GM19328 (cell line): ENCODE data around the gene AP5B1.
"Not testable (repeated sequence)": the region's sequence is repeated elsewhere in the genome, so short reads cannot be mapped to it uniquely, and the experiment has no call there.

Experiments used
- ATAC-seq: cut with Tn5 transposase; IDR thresholded peaks from one replicate; pipeline ENCODE4 v1.9.1; 2021; ENCODE audit warnings: mild to moderate bottlenecking, moderate library complexity; ENCODE audit not compliant: unreplicated experiment

Gene AP5B1

DNA sequence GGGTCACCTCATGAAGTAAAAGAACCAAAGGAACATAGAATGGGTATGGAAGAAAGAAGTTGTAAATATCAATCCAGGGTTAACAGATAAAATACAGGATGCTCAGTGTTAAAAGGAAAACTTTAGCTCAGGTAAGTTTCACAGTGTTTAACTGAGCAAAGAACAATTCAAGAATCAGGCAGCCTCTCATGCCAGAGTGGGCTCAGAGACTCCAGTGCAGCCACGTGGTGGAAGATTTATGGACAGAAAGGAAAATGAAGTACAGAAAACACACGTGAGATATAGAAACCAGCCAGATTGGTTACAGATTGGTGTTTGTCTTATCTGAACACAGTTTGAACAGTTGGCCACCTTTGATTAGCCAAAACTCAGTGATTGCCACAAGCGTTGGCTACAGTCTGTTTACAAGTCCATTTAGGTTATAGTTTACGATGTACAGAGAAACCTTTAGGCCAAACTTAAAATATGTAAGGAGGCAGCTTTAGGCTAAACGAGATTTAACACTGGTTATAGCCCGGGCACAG lies 9.1 kb downstream of the AP5B1 start:
- no peak for ATAC-seq

GRCh38 chr11:65770951-65771567 lies 9.7 kb downstream of the AP5B1 start:
- no peak for ATAC-seq

- ATAC-seq = not testable (repeated sequence)
These were observed 13.0 kb downstream of the AP5B1 start for GRCh38 chr11:65767806-65768205.

GRCh38 chr11:65767406-65767805 lies 13.4 kb downstream of the AP5B1 start:
- ATAC-seq = no peak

GRCh38 chr11:65766535-65766934 lies 14.2 kb downstream of the AP5B1 start:
- no peak for ATAC-seq

- ATAC-seq = no peak
These were observed 16.3 kb downstream of the AP5B1 start for GRCh38 chr11:65764434-65764833.

GRCh38 chr11:65762816-65763215 lies 18.0 kb downstream of the AP5B1 start:
- not testable (repeated sequence) for ATAC-seq

DNA sequence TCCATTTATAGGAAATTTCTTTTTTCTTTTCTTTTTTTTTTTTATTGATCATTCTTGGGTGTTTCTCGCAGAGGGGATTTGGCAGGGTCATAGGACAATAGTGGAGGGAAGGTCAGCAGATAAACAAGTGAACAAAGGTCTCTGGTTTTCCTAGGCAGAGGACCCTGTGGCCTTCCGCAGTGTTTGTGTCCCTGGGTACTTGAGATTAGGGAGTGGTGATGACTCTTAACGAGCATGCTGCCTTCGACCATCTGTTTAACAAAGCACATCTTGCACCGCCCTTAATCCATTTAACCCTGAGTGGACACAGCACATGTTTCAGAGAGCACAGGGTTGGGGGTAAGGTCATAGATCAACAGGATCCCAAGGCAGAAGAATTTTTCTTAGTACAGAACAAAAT lies 18.6 kb downstream of the AP5B1 start:
- ATAC-seq = not testable (repeated sequence)

GRCh38 chr11:65745049-65745448 lies 35.7 kb downstream of the AP5B1 start:
- no peak for ATAC-seq

GRCh38 chr11:65744699-65745042 lies 36.1 kb downstream of the AP5B1 start:
- ATAC-seq = no peak

GRCh38 chr11:65744026-65744698 lies 36.6 kb downstream of the AP5B1 start:
- ATAC-seq = no peak

- ATAC-seq = no peak
These were observed 37.1 kb downstream of the AP5B1 start for GRCh38 chr11:65743681-65744025.

- ATAC-seq = no peak
These were observed 38.4 kb downstream of the AP5B1 start for GRCh38 chr11:65742353-65742752.

- ATAC-seq = no peak
These were observed 39.6 kb downstream of the AP5B1 start for GRCh38 chr11:65741185-65741584.

GRCh38 chr11:65739022-65739421 lies 41.8 kb downstream of the AP5B1 start:
- no peak for ATAC-seq

DNA sequence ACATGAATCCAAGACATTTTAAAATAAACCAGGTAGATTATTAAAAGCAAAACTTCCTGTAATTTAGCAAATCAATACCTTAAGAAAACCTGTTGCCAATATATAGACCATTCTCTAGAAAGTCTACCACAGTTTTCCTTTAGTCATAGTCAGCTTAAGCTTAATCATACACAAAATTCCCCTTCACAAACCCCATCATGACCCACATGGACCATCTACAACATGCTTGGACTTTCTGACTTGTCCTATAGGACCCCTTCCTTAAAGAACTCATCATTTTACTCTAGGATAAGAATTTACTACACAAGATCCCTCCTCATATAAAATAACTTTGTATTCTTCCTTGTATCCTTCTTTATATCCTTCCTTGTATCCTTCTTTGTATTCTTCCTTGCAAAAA lies 44.0 kb downstream of the AP5B1 start:
- no peak for ATAC-seq

GRCh38 chr11:65735111-65735510 lies 45.7 kb downstream of the AP5B1 start:
- ATAC-seq = not testable (repeated sequence)

DNA sequence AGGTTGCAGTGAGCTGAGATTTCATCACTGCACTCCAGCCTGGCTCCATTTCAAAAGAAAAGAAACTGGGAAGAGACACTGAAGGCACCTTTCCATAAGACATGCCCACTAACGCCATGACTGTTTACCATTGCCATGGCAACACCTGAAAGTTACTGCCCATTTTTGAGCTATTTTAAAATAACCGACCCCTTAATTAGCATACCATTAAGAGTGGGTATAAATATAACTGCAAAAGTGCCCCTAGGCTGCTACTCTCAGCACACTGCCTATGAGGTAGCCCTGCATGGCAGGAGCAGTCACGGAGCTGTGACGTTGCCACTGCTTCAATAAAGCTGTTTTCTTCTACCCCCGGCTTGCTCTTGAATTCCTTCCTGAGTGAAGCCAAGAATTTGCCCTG lies 50.3 kb downstream of the AP5B1 start:
- ATAC-seq = no peak

DNA sequence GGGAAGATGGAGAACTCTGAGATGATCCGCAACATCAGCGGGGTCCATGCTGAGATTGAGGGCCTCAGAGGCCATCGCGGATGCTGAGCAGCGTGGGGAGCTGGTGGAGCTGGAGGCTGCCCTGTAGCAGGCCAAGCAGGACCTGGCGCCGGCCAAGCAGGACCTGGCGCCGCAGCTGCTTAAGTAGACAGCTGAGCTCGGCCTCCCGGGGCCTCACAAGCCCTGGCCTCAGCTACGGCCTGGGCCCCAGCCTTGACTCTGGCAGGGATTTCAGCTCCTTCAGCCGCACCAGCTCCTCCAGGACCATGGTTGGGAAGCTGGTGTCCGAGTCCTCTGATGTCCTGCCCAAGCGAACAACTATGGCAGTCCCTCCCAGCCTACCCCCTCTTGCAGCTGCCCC lies 52.9 kb downstream of the AP5B1 start:
- no peak for ATAC-seq

- ATAC-seq = no peak
These were observed 54.1 kb downstream of the AP5B1 start for GRCh38 chr11:65726660-65727059.
